ENCODE data around the gene NPC1.
"Not testable (repeated sequence)": the region's sequence is repeated elsewhere in the genome, so short reads cannot be mapped to it uniquely, and the experiment has no call there.

NPC1 gene

GRCh38 chr18:23586249-23587196 is at the start of gene NPC1:
Gene NPC1, minus strand, starts transcription at chr18:23586506. Its CDS starts 163 bp downstream, at chr18:23586343.
- intact Hi-C loops (cut with DNase I): loop anchor here (1.0 to 2.0 kb wide), 2 partner anchors 70 to 84 kb away; partner anchors contain the start of gene RMC1
- DNase-seq: peak; percentile 87 to 99 (median 90)

- intact Hi-C loops (cut with DNase I): no loop called here
- DNase-seq: no peak
These were observed 49.7 kb upstream of the NPC1 start for GRCh38 chr18:23636071-23636399.

- no peak for DNase-seq
- intact Hi-C loops (cut with DNase I): no loop called here
These were observed 49.2 kb upstream of the NPC1 start for GRCh38 chr18:23635283-23636070.

- DNase-seq: no peak
- intact Hi-C loops (cut with DNase I): no loop called here
These were observed 48.4 kb upstream of the NPC1 start for GRCh38 chr18:23634692-23635091.

- no peak for DNase-seq
- intact Hi-C loops (cut with DNase I): no loop called here
These were observed 46.3 kb upstream of the NPC1 start for GRCh38 chr18:23632615-23633014.

GRCh38 chr18:23631746-23632145 is 45.4 kb upstream of the NPC1 start:
- intact Hi-C loops (cut with DNase I): no loop called here
- DNase-seq: no peak

GRCh38 chr18:23631312-23631711 is 45.0 kb upstream of the NPC1 start:
- intact Hi-C loops (cut with DNase I): no loop called here
- no peak for DNase-seq

- intact Hi-C loops (cut with DNase I): loop anchor here (10.0 kb wide), 1 partner anchor 485 kb away; no protein-coding TSS in a partner anchor
These were observed 43.2 kb upstream of the NPC1 start for GRCh38 chr18:23629444-23629946.

GRCh38 chr18:23627970-23628369 is 41.7 kb upstream of the NPC1 start:
- intact Hi-C loops (cut with DNase I): loop anchor here (10.0 kb wide), 1 partner anchor 487 kb away; no protein-coding TSS in a partner anchor
- no peak for DNase-seq

More at GRCh38 chr18:23629444-23629946, 43.2 kb upstream of the NPC1 start:
- no peak for DNase-seq

- intact Hi-C loops (cut with DNase I): loop anchor here (10.0 kb wide), 1 partner anchor 487 kb away; no protein-coding TSS in a partner anchor
- no peak for DNase-seq
These were observed 41.0 kb upstream of the NPC1 start for GRCh38 chr18:23627321-23627720.

GRCh38 chr18:23626451-23627279 is 40.4 kb upstream of the NPC1 start:
- intact Hi-C loops (cut with DNase I): loop anchor here (10.0 kb wide), 1 partner anchor 488 kb away; no protein-coding TSS in a partner anchor
- no peak for DNase-seq

- intact Hi-C loops (cut with DNase I): loop anchor here (5.0 to 10.0 kb wide), 2 partner anchors 294 to 492 kb away; no protein-coding TSS in a partner anchor
- no peak for DNase-seq
These were observed 36.7 kb upstream of the NPC1 start for GRCh38 chr18:23623040-23623439.

- peak in 8 of 10 donors; percentile 14 to 90 (median 34) for DNase-seq
- intact Hi-C loops (cut with DNase I): no loop called here
These were observed 33.1 kb upstream of the NPC1 start for GRCh38 chr18:23619388-23619881.

GRCh38 chr18:23618862-23619387 is 32.6 kb upstream of the NPC1 start:
- intact Hi-C loops (cut with DNase I): no loop called here
- no peak for DNase-seq

GRCh38 chr18:23617412-23618014 is 31.2 kb upstream of the NPC1 start:
- no peak for DNase-seq
- intact Hi-C loops (cut with DNase I): no loop called here

- DNase-seq: no peak
- intact Hi-C loops (cut with DNase I): no loop called here
These were observed 30.0 kb upstream of the NPC1 start for GRCh38 chr18:23616258-23616657.

- DNase-seq: no peak
- intact Hi-C loops (cut with DNase I): no loop called here
These were observed 28.6 kb upstream of the NPC1 start for GRCh38 chr18:23614891-23615290.

- intact Hi-C loops (cut with DNase I): no loop called here
These were observed 28.1 kb upstream of the NPC1 start for GRCh38 chr18:23614413-23614812.

GRCh38 chr18:23613091-23613475 is 26.8 kb upstream of the NPC1 start:
- intact Hi-C loops (cut with DNase I); DNase-seq: not testable (repeated sequence)

More at GRCh38 chr18:23614413-23614812, 28.1 kb upstream of the NPC1 start:
- DNase-seq: no peak

Measured in posterior cingulate gyrus (tissue), 11 donors.